Effector memory CD8-positive, alpha-beta T cell (primary cell): ENCODE data around the gene ROR1.
A peak's percentile ranks its signal among the peaks of the same experiment; 100 is the strongest.

Source experiments
- ATAC-seq: fragments of 150-1000 bp; cut with Tn5 transposase; replicated peaks from 2 replicates; pipeline ENCODE4 v1.10.0; 2021; ENCODE audit warnings: mild to moderate bottlenecking, moderate library complexity
- DNase-seq, 3 experiments: peaks; one replicate each; pipeline ENCODE4 v3.0.0; 2021
- H3K27ac Mint-ChIP-seq, 2 donors: one replicate each; pipeline ENCODE4 v1.8.0; 2022; ENCODE audit warnings: mild to moderate bottlenecking in 2 of 2, mixed read lengths in 2 of 2, moderate library complexity in 2 of 2
- H3K27me3 Mint-ChIP-seq, 2 donors: one replicate each; pipeline ENCODE4 v1.8.0; 2022; ENCODE audit warnings: mixed read lengths in 2 of 2
- H3K36me3 Mint-ChIP-seq: one replicate; pipeline ENCODE4 v1.8.0; 2022; ENCODE audit warnings: mild to moderate bottlenecking, moderate library complexity, mixed read lengths; ENCODE audit not compliant: insufficient read depth
- H3K4me1 Mint-ChIP-seq, 2 donors: one replicate each; pipeline ENCODE4 v1.8.0; 2022; ENCODE audit warnings: low read depth in 2 of 2, mixed read lengths in 2 of 2
- H3K4me3 Mint-ChIP-seq, 2 donors: one replicate each; pipeline ENCODE4 v1.8.0; 2022; ENCODE audit warnings: mild to moderate bottlenecking in 2 of 2, mixed read lengths in 2 of 2, moderate library complexity in 2 of 2
- H3K9me3 Mint-ChIP-seq, 2 donors: one replicate each; pipeline ENCODE4 v1.8.0; 2022; ENCODE audit warnings: mixed read lengths in 2 of 2
- total RNA-seq, 9 experiments: gene quantifications; one replicate each; lab custom pipeline; 2026; lab: John Stamatoyannopoulos, UW

ROR1 gene
- total RNA-seq = 0 to 0.60 (median 0) reads per million in 9 experiments

DNA sequence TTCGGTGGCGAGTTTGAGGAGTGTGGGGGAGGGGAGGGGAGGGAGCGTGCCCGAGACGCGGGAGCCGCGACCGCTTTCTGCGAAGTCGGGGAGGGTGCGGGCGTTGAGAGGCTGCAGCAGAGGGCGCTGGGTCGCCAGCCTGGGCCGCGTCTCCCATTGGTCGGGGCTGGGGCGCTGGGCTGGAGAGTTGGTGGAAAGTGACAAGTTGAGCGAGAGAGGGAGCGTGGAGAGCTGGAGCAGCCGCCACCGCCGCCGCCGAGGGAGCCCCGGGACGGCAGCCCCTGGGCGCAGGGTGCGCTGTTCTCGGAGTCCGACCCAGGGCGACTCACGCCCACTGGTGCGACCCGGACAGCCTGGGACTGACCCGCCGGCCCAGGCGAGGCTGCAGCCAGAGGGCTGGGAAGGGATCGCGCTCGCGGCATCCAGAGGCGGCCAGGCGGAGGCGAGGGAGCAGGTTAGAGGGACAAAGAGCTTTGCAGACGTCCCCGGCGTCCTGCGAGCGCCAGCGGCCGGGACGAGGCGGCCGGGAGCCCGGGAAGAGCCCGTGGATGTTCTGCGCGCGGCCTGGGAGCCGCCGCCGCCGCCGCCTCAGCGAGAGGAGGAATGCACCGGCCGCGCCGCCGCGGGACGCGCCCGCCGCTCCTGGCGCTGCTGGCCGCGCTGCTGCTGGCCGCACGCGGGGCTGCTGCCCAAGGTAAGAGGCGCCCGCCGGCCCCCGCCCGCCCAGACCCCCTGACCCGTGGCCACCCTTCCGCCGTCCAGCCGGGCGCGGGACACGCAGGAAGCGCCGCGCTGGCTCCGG, at the start of gene ROR1:
Gene ROR1, plus strand, starts transcription at position 203 of the 802 bp plus-strand sequence.
- Mint-ChIP-seq H3K4me1 (peaks cover 8 to 11% of the 10 kb centered on the region in 2 donors), H3K27ac (no peak within 1 kb of the TSS), H3K36me3 (peaks cover 3% of the 10 kb centered on the region), H3K27me3 (peaks cover 58 to 78% of the 10 kb centered on the region in 2 donors), H3K4me3 (peak within 1 kb of the TSS; percentile 41 to 48), H3K9me3 (no peaks in the 10 kb centered on the region)
- DNase-seq (no peak), ATAC-seq (no peak)

DNA sequence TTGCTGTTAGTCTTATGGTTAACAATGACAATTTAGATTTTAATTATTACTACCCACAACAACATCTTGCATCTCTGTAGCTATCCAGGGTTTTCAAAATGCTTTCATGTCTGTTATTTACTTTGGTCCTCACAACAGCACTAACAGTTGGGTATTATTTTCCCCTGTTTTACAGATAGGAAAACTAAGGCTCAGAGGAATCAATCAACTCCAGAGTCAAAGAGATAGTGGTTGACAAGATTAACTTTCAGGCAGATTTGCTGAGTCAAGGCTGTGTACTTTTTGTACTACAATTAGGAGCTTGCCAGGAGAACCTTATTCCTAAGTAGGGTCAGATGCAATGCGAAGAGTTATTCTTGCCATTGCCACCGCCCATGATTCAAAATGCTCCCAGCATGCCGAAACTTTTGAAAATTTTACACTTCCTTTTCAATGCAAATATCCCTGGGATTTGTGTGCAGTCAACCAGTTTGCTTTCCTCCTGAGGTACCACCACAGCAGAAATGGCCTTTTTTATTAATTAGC, 49.4 kb upstream of the ROR1 start:
- H3K9me3 Mint-ChIP-seq = no peaks in the 10 kb centered on the region
- no peaks in the 10 kb centered on the region for H3K36me3 Mint-ChIP-seq
- H3K4me1 Mint-ChIP-seq = no peaks in the 10 kb centered on the region
- no peak overlapping the region for H3K27ac Mint-ChIP-seq
- no peak overlapping the region for H3K4me3 Mint-ChIP-seq
- ATAC-seq (no peak), DNase-seq (no peak)
- H3K27me3 Mint-ChIP-seq = peaks cover 23 to 44% of the 10 kb centered on the region in 2 donors

DNA sequence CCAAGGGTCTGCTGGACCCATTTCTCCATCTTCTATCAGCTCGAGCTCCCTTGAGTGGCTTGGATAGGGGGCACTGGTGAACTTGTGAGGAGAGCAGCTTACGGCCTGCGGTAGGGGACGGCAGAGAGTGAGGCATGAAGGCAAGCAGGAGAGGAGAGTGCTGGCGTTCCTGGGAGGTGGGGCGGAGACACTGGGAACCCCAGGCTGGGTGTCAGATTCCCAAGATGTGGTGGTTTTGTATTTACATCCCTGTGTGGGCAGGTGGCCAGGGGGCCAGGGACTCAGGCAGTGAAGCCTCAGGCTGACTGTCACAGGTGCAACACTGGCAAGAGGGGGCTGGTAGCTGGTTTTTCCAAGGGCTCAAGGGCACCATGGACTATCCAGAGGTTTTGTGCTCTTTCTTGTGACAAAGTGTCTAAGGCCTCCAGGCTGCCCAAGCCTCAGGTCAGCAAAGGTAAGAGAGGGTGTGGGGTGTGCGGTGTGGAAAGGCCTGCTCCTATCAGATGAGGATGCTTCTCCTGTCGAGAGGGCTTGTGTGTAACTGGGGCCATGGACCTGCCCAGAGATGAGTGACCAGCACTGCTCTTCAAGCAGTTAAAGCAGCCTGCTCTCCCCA, 45.1 kb upstream of the ROR1 start:
- Mint-ChIP-seq H3K4me1 (no peaks in the 10 kb centered on the region), H3K27ac (no peak overlapping the region), H3K9me3 (no peaks in the 10 kb centered on the region), H3K36me3 (no peaks in the 10 kb centered on the region), H3K27me3 (peaks cover 16 to 24% of the 10 kb centered on the region in 2 donors), H3K4me3 (no peak overlapping the region)
- ATAC-seq (no peak), DNase-seq (no peak)

DNA sequence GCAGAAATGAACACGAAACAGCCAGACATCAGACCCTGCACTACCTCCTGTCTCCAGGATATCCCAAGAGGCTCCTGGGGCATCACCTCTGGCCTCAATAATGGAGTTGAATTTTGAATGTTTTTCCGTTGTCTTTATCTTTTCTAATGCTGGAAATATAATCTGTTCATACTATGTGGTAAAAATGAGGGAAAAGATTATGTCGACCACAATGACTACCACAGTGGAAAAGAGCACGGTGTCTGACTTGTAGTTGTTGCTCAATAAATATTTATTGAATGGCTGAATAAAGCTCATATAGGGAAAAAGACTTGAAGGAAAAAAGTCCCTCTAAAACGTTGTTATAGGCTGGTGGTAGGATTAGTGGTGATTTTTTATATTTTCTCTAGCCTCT, 44.6 kb upstream of the ROR1 start:
- ATAC-seq (no peak), DNase-seq (no peak)
- Mint-ChIP-seq H3K27me3 (peaks cover 16 to 24% of the 10 kb centered on the region in 2 donors), H3K27ac (no peak overlapping the region), H3K36me3 (no peaks in the 10 kb centered on the region), H3K4me3 (no peak overlapping the region), H3K4me1 (no peaks in the 10 kb centered on the region), H3K9me3 (no peaks in the 10 kb centered on the region)

DNA sequence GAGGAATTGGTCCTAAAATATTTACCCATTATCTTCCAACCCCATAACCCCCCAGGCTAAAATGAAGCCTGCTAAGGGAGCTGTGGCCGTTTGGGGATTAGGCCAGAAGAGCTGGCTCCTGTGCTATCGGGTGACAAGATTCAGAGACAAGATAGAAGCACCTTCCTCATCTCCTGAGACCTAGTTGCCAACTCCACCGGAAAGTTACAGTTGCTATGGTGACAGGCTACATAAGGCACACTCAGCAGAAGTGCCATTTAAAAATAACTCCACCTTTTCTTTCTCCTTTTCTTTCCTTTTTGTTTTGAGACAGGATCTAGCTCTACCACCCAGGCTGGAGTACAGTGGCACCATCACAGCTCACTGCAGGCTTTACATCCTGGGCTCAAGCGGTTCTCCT, 43.6 kb upstream of the ROR1 start:
- Mint-ChIP-seq H3K27me3 (peaks cover 24 to 25% of the 10 kb centered on the region in 2 donors), H3K4me3 (no peak overlapping the region), H3K27ac (no peak overlapping the region), H3K4me1 (no peaks in the 10 kb centered on the region), H3K9me3 (no peaks in the 10 kb centered on the region), H3K36me3 (no peaks in the 10 kb centered on the region)
- DNase-seq = no peak
- ATAC-seq = no peak

DNA sequence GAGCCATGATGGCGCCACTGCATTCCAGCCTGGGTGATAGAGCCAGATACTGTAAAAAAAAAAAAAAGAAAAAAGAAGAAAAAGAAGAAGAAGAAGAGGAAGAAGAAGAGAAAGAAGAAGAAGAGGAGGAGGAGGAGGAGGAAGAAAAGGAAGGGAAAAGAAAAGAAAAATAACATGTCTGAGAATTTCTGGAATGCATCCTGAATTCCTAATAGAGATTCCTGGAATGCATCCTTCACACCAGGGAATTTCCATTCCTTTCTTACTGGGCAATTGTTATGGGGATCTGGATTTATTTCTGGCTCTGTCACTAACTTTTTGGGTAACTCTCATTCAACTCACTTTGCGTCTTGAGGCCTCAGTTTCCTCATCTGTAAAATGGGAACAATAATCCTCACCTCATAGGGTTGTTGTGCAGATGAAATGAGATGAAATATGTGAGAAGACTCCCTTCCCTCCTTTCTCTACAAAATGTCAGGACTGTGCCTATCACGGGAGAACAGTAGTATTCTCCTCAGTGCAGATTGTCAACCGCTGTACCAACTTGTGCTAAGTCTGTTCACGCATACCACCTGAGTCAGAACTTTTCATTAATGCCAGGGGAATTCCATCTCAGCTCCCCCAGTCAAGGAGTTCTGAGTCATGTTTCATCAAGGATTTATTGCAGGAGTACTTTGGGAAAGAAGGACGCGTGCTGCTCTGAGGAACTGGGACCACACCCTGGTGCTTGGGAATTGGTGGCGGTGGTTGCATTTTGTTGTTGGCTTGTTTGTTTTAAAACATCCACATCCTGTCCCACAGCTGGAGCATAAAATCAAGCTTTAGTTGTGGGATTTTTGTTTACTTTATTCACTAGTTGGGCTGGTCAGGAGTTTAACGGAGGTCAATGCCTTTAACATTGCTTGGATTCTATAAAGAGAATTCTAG, 42.4 kb upstream of the ROR1 start:
- Mint-ChIP-seq H3K9me3 (no peaks in the 10 kb centered on the region), H3K36me3 (no peaks in the 10 kb centered on the region), H3K27ac (no peak overlapping the region), H3K4me3 (no peak overlapping the region), H3K27me3 (peaks cover 26 to 29% of the 10 kb centered on the region in 2 donors), H3K4me1 (no peaks in the 10 kb centered on the region)
- DNase-seq (no peak), ATAC-seq (no peak)

DNA sequence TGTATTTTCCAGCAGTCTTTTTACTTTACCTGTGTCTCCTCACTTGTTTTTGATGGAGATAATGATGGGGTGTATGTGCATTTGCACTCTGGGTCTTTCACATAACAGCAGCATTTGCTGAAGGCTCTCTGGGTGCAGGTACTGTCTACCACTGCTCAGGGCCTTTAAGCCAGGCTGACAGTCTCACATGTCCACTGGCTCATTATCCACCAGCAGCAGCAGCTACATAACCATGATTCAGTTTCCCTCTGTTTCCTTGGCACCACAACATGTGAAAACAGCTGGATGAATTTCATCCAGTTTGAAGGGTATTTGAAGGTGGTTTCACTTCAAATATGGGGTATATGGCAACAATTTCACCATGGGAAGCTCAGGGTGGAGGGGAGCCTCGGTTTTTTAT, 41.2 kb upstream of the ROR1 start:
- Mint-ChIP-seq H3K27me3 (peaks cover 28 to 31% of the 10 kb centered on the region in 2 donors), H3K36me3 (no peaks in the 10 kb centered on the region), H3K4me3 (no peak overlapping the region), H3K27ac (no peak overlapping the region), H3K9me3 (no peaks in the 10 kb centered on the region), H3K4me1 (no peaks in the 10 kb centered on the region)
- ATAC-seq (no peak), DNase-seq (no peak)

DNA sequence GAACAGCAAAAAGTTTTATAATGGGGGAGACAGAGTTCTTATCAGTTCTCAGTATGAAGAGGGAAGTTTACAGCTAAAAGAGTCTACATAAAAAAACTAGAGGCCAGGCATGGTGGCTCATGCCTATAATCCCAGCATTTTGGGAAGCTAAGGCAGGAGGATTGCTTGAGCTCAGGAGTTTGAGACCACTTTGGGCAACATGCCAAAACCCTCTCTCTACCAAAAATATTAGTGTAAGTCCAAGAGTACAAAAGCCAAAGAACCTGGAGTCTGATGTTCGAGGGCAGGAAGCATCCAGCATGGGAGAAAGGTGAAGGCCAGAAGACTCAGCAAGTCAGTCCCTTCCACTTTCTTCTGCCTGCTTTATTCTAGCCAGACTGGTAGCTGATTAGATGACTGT, 35.0 kb upstream of the ROR1 start:
- DNase-seq (no peak), ATAC-seq (no peak)
- Mint-ChIP-seq H3K27me3 (peaks cover 42 to 67% of the 10 kb centered on the region in 2 donors), H3K9me3 (peaks cover 2 to 13% of the 10 kb centered on the region in 2 donors), H3K4me1 (no peaks in the 10 kb centered on the region), H3K27ac (no peak overlapping the region), H3K4me3 (no peak overlapping the region), H3K36me3 (no peaks in the 10 kb centered on the region)

DNA sequence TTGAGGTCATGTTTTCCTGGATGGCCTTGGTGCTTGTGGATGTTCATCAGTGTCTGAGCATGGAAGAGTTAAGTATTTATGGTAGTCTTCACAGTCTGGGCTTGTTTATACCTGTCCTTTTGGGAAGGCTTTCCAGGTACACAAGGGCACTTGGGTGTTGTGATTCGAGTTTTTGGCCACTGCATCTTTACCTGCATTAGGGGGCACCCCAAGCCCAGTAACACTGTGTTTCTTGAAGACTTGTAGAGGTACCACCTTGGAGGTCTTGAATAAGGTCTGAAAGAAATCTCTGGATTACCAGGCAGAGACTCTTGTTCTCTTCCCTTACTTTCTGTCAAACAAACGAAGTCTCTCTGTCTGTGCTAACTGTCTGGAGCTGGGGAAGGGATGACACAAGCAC, 34.4 kb upstream of the ROR1 start:
- DNase-seq = no peak
- H3K27ac Mint-ChIP-seq = no peak overlapping the region
- no peaks in the 10 kb centered on the region for H3K36me3 Mint-ChIP-seq
- peaks cover 2 to 13% of the 10 kb centered on the region in 2 donors for H3K9me3 Mint-ChIP-seq
- no peaks in the 10 kb centered on the region for H3K4me1 Mint-ChIP-seq
- H3K4me3 Mint-ChIP-seq = no peak overlapping the region
- peaks cover 39 to 68% of the 10 kb centered on the region in 2 donors for H3K27me3 Mint-ChIP-seq
- ATAC-seq = no peak

DNA sequence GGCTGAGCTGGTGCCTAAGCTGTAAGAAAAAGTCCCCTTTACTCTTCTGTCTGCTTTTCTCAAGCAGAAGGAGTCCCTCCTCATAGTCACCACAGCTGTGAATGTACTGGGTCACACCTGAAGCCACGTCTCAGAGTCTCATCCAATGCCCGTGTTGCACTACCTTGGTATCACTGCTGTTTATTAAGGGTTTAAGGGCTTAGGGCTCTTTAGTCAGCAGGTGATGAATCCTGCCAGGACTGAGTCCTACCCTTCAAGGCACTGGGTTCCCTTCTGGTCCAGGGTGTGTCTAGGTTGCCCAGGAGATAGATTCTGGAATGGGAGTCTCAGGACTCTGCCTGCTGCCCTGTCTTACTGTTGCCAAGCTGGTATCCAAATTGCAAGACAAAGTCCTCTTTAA, 33.4 kb upstream of the ROR1 start:
- Mint-ChIP-seq H3K9me3 (peaks cover 2 to 13% of the 10 kb centered on the region in 2 donors), H3K4me1 (no peaks in the 10 kb centered on the region), H3K27ac (no peak overlapping the region), H3K36me3 (no peaks in the 10 kb centered on the region), H3K27me3 (peaks cover 29 to 66% of the 10 kb centered on the region in 2 donors), H3K4me3 (no peak overlapping the region)
- ATAC-seq = no peak
- DNase-seq = no peak

DNA sequence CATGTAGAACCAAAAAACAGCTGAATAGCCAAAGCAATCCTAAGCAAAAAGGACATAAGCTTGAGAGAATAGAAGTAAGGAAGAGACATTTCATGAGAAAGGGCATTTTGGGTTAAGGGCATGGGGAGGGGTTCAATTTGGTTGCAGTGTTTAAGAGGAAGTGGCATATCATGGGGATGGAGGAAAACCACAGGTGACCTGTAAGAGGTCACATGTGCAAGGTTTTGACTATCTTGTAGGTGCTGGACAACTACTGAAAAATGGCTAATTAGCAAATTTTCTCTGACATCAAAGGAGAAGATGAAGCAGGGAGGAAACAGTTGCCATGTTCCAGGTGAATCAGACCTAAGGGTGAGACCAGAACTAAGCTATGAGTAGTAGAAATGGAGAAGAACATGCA, 31.3 kb upstream of the ROR1 start:
- H3K27me3 Mint-ChIP-seq = peaks cover 20 to 75% of the 10 kb centered on the region in 2 donors
- ATAC-seq = no peak
- H3K27ac Mint-ChIP-seq = no peak overlapping the region
- DNase-seq = no peak
- no peak overlapping the region for H3K4me3 Mint-ChIP-seq
- no peaks in the 10 kb centered on the region for H3K4me1 Mint-ChIP-seq
- no peaks in the 10 kb centered on the region for H3K36me3 Mint-ChIP-seq
- peaks cover 2 to 13% of the 10 kb centered on the region in 2 donors for H3K9me3 Mint-ChIP-seq

DNA sequence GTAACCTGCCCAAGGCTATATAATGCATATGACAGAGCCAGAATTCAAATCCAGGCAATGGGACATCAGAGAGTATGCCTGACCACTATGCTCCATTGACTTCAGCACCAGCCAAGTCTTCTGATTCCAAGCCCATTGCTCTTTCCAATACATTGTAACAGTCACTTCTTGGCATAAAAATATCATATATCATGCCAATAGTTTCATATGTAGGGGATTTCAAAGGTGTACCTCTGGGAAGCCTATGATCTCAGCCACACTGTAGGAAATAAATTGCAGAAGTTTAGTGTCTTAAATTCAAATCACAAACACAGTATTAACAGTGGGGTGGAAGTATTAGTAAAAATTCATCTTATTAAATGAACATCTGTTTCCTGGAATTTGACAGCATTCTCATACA, 30.0 kb upstream of the ROR1 start:
- no peak for ATAC-seq
- H3K36me3 Mint-ChIP-seq = no peaks in the 10 kb centered on the region
- no peak for DNase-seq
- H3K9me3 Mint-ChIP-seq = peaks cover 2 to 13% of the 10 kb centered on the region in 2 donors
- no peaks in the 10 kb centered on the region for H3K4me1 Mint-ChIP-seq
- no peak overlapping the region for H3K4me3 Mint-ChIP-seq
- H3K27ac Mint-ChIP-seq = no peak overlapping the region
- peaks cover 15 to 86% of the 10 kb centered on the region in 2 donors for H3K27me3 Mint-ChIP-seq
